ENCODE measurements around the gene E2F3.

E2F3 gene

DNA sequence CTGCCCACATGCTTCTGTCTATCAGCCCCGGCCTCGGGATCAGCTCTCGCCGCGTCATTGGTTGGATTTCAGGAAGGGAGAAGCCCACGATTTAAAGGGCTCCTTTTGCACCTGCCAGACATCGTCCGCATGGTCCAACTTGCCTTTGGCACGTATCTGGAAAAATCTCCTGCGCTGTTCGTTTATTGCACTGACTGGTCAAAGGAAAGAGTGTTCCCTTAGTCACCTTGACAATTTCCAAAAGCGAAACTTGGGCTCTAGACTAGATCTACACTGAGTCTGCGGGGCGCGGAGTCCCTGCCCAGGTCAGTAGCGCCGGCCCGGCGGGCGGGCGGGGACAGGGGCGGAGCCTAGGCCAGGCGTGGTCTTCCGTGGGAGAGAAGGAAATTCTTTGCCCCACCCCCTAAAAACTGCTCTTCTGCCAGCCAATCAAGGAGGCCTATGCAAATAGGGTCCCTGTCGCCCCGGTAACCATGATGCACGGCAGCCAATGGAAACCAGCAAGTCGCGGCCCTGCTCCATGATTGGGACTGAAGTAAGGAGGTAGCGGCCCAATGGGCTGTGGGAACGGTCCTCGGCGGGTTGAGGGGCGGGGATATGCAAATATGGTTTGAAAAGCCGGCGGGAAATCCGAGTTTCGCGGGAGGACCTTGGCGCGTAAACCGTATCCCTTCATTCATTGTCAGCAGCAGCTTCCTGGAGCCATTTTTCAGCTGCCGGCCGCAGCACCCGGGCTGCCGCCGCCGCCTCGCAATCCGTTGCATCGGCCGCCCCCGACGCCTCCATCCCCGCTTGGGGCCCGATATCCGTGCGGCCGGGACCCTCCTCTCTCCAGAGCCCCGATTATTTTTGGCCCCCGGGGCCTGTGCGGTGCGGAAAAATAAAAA, at the start of gene E2F3:
Gene E2F3, plus strand, starts transcription at position 675 of the 887 bp plus-strand sequence. CDS start 354 bp downstream, outside the sequence.
- DNase-seq (ENCODE audit: low read depth): peak; percentile 100

DNA sequence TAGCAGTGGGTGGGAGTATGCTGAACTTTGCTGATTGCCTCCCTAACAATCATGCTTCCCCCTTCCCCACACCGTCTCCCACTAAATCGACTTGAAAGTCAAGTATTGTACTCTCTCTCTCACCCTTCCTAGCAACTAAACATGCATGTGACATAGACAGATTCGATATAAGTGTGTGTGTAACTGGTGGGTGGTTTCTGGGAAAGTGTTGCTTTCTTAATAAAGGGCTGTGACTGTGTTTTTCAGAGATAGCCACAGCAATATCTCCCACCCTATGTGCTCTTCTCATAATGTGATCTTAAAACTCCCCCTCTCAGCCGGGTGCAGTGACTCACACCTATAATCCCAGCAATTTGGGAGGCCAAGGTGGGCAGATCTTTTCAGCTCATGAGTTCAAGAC, 49.3 kb upstream of the E2F3 start:
- no peak for DNase-seq (ENCODE audit: low read depth)

DNA sequence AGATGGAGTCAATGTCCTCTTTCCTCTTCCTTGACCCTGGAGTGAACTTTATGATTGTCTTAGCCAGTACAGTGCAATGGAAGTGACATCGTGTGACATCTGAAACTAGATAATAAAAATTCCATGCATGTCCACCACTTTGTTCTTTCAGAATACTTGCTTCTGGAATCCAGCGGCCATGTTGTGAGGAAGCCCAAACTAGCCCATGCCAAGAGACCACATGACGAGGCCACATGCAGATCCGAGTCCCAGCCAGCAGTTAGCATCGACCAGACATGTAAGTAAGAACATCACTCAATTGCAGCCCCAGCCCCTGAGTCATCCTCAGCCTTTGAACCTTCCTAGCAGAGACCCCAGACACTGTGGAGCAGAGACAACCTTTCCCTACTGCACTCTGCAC, 48.5 kb upstream of the E2F3 start:
- no peak for DNase-seq (ENCODE audit: low read depth)

GRCh38 chr6:20354366-20354765, 47.3 kb upstream of the E2F3 start:
- DNase-seq (ENCODE audit: low read depth): no peak

DNA sequence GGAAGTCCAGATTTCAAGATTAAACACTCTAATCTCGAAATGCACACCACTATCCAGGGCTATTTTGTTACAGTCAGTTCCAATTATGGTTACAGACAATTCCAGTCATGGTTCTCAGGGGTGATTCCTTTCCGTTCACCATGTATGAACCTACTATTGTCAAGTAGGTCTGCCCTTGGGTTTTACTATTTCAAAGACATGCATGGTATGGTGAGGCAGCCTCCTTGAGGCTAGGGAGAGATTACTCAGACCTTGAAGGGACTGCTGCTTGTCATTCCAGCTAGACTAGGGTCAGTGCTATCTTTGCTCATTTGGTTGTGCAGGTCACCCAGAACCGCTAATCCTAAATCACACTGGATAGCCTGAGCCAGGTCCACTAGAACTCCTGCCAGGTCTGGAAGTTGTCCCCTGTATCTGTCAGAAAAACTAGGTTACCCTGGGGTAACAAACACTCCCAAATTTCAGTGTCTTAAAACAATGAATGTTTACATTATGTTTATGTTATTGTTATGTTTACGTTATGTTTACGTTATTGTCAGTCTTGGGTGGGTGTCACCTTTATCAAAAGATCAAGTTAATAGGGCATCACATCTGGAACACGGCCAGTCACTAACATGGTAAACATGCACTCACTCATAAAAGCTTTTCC, 41.1 kb upstream of the E2F3 start:
- no peak for DNase-seq (ENCODE audit: low read depth)

GRCh38 chr6:20362623-20363022, 39.1 kb upstream of the E2F3 start:
- peak; percentile 36 for DNase-seq (ENCODE audit: low read depth)

GRCh38 chr6:20364327-20364726, 37.4 kb upstream of the E2F3 start:
- no peak for DNase-seq (ENCODE audit: low read depth)

DNA sequence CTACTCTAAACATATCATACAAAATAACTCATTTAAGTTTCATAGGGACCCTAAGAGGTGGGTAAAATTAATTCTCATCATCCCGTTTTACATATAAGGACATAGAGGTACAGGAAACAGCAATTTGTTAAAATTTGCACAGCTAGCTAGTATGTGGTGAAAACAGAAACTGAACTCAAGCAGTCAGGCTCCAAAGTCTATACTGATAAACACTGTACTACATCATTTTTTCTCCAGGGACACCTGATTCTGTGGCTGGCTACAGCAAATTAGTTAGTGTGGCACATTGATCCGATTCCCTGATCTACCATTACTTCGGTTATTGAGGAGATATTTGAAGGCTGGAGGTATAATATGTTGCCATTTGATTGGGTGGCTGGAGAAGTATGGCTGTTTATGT, 36.2 kb upstream of the E2F3 start:
- DNase-seq (ENCODE audit: low read depth): no peak

DNA sequence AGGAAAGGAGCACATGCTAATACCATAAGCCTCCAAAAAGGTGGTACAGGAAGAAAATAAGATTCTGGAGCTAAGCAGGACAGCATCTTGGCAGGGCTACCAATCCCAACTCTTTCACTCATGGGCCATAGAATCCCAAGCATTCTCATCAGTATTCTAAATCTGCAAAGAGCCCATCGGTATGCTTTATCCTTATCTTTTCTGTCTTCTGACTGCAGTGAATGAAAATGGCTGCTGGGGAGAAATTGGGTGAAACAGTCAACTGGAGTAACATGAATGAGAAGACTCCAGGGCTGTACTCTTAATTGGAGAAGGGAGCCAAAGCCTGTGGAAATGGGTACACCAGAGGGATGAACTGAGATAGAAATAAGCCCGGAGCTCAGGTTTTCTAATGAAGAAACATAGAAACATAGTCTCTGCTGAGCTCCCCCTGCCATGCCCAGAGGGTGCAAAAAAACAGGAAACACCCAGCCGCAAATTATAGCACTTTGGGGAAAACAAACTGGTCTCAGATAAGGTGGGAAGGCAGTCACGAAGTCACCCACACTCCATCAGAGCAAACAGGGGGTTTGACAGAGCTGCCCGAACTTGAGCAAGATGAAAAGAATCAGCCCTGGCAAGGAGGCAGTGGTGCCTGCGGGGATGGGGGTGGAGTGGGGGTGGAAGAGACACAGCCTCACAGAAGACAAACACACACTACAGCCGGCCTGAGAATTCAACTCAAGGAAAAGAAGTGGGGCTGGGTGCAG, 35.4 kb upstream of the E2F3 start:
- DNase-seq (ENCODE audit: low read depth): no peak

- DNase-seq (ENCODE audit: low read depth): peak; percentile 34
Measured at GRCh38 chr6:20367743-20368485, 33.8 kb upstream of the E2F3 start.

GRCh38 chr6:20370393-20370792, 31.3 kb upstream of the E2F3 start:
- no peak for DNase-seq (ENCODE audit: low read depth)

DNA sequence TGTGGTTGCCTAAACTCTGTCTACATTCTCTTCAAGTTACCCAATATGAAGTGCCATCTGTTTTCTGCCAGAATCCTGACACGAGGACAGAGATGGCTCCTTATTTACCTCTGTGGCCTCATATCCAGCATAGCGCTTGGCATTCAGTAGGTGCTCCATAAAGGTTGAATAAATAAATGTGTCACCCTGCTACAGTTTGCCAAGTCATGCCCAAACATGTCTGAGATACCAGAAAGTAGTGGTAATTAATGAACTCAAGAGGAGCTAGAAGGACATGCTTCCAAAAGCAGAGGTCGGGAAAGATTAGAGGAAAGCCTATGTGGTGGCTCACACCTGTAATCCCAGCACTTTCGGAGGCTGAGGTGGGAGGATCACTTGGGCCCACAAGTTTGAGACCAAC, 30.9 kb upstream of the E2F3 start:
- DNase-seq (ENCODE audit: low read depth): no peak

DNA sequence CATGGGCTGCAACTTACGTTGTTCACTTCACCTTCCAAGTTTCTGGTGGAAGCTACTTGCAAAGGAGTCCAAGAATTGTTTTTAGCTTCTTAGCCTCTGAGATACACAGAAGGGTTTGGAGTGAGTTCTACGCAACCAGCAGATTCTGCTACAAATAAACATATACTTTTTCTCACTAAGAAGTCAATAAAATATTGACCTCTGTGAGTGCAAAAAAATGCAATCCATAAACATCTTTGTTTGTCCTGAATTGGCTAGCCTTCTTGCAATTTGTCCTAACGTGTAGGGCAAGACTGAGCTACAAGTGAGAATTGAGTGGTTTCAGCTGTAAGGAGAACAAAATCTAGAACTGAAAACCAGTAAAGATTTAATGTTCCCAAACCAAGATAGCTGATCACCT, 26.2 kb upstream of the E2F3 start:
- no peak for DNase-seq (ENCODE audit: low read depth)

GRCh38 chr6:20377623-20378265, 23.9 kb upstream of the E2F3 start:
- peak; percentile 88 for DNase-seq (ENCODE audit: low read depth)

DNA sequence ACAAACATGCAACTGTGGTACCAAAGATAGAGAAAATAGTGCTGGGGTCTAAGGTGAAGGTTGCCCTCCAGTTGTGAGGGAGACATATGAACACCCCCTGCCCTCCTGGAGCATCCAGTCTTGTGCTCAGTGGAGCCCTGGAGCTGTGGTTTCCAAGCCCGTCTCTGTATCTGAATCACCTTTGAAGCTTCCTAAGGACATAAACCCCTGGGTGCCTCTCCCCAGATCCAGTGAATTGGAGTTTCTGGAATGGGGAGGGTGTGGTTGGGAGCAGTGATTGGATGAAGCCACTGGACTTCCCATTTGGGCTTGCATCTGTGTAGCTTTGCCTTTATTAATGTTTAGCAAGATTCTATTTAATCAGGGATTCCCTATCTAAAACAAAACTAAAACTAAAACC, 22.4 kb upstream of the E2F3 start:
- DNase-seq (ENCODE audit: low read depth): no peak

DNA sequence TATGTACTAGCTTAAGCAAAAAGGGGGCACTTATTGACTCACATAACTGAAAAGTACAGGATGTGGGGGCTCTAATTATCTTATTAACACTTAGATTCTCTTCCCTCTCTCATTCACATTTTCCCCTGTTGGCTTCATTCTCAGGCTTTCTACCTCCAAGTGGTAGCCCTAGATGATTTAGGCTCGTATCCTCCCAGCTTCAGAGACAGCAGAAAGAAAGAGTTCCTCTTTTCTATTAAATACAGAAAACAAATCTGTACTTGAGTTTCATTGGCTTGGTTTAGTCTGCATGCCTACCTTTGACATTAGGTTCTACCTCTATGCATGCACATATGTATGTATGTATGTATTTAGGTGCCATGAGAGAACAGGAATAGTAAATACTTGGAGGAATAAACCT, 15.5 kb upstream of the E2F3 start:
- no peak for DNase-seq (ENCODE audit: low read depth)

DNA sequence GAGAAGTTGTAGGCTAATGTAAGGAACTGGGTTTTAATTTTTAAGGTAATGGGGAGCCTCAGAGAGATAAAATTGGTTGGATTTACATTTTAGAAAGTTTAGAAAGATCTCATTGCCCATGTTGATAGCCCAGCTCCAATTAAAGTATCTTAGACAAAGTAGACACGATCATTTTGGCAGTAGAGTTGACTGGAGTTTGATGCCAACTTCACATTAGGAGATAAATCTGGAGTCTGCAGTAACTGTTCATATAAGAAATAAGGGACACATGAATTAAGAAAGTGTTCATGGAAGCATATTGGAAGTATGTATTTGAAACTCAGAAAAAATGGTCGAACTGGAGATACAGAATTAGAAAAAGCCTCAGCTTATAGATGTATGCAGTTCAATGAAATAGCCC, 12.6 kb upstream of the E2F3 start:
- no peak for DNase-seq (ENCODE audit: low read depth)

DNA sequence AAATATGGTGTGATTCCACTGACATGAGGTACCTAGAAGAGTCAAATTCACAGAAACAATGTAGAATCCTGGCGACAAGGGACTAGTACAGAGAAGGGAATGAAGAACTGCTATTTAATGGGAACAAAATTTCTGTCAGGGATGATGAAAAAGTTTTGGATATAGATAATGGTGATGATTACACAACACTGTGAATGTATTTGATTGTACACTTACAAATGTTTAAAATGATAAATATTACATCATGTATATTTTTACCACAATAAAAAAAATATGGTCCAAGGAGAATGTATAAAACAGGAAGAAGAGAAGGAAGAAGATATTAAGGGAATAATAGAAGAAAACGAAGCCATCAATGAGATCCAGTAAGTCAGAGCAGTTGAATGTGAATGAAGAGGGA, 8.4 kb upstream of the E2F3 start:
- no peak for DNase-seq (ENCODE audit: low read depth)

GRCh38 chr6:20399518-20399917, 2.2 kb upstream of the E2F3 start:
- DNase-seq (ENCODE audit: low read depth): no peak

DNA sequence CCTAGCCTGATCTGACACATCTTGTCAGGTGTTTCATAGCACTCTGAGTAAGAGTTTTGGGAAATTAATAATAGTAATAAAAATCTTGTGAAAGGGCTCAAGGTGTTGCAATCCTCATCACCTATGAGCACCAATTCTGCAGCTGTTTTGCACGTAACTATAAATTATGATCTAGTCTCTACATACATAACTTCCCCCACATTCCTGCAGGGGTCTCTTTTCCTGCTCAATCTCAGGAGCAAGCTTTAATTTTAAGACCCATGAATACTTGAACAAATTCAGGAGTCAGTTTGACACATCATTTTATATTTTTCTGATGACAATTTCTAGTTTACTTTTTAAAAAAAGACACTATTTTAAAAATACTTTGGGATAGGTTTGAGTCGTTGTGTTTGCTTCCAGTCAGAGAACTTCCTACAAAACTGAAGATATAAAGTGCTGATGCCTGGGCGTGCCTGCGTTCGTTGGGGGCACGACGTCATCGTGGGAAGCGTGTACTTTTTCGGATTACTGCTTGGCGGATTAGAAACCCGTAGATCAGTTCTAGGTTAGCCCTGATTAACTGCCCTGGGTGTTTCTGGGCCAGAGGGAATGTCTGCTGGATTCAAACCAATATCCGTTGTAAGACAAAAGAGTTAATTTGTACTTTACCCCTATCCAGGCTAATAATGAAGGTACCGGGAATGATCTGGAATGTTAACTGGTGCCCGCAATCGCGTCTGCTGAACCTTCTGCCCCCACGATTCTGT, 1.0 kb upstream of the E2F3 start:
- no peak for DNase-seq (ENCODE audit: low read depth)

- peak; percentile 33 for DNase-seq (ENCODE audit: low read depth)
Measured at GRCh38 chr6:20402092-20402341, 338 bp downstream of the E2F3 start.

Measured in iris pigment epithelial cell (primary cell).